Inflammatory macrophage (primary cell): Measurements from ENCODE around the gene DOCK1.
A peak's percentile ranks its signal among the peaks of the same experiment; 100 is the strongest.

Experiments used
- DNase-seq, 2 donors: peaks; one replicate each; pipeline ENCODE4 v3.0.0-alpha.2; 2020 to 2022

DOCK1 gene

DNA sequence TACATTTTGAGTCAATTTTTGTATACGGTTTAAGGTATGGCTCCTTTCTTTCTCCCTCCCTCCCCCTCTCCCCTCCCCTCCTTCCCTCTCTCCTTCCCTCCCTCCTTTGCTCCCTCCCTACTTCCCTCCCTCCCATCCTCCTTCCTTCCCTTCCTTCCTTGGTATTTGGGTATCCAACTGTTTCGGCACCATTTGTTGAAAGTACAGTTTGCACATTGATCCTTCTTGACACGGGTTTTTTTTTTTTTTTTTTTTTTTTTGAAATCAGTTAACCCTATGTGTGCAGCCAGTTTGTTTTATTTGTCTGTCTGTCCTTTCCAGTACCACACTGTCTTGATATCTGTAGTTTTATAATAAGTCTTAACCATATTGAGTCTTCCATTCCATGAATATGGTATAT, 331.0 kb downstream of the DOCK1 start:
- no peak for DNase-seq

DNA sequence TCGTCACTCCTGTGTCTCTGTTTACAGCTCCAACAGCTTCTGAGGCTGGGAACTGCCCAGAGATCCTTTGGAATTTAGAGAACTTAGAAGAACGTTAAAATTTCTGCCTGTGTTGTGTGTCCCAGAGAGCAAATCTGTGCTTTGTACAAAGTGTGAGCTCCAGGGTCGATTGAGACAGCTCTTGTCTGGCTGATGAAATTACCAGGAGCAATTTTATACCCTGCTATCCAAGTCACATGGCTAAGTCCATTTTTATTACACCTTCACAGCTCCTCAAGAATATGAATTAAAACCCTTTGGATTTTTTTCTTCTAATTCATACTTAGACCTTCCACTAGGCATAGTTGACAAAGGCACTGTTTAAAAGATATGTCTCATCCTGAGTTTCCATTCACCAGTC, 337.7 kb downstream of the DOCK1 start:
- no peak for DNase-seq

DNA sequence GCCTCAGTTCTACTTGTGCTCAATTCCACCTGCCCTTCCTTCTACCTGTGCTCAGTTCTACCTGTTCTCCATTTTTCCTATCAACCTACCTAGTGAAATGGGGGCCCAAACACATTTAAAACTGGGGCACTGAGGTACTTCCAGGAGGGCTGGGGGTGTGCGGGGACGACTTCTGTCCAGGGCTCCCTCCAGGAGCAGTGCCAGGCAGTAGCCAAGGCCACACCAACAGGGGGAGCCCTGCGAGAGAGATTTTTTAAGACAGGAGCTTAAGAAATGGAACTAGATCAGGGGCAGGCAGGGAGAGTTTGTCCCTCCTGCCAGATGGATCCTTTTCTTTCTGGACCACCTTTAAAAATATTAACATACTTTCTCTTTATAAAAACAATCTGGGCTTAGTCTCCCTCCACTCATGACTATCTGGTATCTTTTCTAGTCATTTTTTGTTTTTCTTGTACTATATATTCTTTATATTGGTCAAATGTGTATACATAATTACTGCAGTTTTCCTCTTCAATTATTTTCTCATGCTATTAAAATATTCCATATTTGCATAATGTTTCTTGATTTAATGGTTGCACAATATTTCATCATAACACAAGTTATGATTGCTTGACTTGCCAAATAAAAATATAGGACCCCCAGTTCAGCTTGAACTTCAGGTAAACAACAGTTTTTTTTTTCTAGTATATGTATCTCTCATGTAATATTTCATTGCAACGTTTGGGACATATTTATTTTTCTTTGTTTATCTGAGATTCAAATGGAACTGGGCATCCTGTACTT, 338.5 kb downstream of the DOCK1 start:
- DNase-seq: peak; percentile 34 to 35

DNA sequence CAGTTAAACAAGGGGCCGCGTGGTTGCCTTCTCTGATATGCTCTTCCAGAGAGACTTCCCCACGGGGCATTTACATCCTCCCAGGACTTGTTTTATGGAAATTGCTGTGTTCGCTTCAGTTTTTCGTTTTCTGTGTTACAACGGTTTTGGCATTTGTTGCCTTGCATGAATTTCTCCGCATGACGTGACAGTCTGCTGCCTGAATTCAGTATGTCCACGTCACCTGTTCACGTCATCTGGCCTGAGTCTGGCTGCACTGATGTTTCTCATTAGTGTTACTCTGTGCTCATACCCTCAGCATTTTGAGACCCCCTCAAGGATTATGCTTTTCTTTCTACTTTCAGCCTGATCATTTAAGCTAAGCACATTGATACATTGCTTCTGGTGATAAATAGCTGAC, 340.2 kb downstream of the DOCK1 start:
- DNase-seq: no peak

DNA sequence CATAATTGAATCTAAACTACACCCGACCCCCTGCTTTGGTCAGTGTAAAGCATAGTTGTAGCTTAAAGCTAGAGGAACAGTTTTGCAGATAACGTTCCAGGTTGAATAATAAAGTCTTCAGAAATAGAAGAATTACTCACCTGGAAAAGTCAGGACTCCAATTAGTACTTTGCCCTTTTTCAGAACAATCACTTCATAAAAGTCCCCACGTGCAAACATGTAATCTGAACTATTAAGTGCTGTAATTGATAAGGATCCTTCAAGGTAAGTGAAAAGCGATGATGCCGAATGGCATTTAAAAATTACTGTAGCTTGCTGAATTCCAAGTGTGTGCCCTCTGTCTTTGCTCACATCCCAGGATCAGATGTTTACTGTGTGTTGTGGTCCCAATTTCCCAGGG, 344.8 kb downstream of the DOCK1 start:
- DNase-seq: no peak

DNA sequence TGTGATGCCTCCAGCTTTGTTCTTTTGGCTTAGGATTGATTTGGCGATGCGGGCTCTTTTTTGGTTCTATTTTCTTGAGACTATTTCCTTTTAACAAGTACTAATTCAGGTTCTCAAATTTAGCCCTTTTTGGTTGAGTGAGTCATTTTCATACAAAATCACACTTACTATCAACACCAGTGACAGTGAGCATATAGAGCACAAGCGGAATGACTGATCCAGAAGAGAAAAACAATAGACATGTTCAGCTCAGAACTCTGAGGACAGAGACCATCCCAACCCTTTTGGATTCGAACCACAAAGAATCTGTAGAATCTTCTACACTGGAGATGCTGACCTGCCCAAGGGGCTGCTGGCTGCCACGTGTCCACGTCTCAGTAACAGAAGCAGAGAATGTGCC, 347.6 kb downstream of the DOCK1 start:
- DNase-seq: no peak

DNA sequence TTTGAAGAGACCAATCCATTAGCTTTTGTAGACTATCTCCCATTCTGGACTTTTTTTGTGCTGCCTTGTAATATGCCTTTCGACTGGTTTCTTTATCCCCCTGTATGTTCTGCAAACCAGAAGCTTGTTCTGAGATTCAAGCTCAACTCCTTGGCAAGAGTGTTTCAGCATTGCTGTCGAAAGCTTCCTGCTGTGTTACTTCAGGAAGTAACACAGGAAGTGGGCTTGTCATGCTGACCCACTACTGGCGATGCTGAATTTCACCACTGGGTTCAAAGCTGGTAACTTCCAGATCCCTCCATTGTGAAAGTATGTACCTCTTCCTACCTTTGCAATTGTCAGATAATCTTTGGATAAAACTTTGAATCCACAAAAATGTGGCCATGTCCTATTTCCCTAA, 349.0 kb downstream of the DOCK1 start:
- DNase-seq: peak; percentile 54 to 61

DNA sequence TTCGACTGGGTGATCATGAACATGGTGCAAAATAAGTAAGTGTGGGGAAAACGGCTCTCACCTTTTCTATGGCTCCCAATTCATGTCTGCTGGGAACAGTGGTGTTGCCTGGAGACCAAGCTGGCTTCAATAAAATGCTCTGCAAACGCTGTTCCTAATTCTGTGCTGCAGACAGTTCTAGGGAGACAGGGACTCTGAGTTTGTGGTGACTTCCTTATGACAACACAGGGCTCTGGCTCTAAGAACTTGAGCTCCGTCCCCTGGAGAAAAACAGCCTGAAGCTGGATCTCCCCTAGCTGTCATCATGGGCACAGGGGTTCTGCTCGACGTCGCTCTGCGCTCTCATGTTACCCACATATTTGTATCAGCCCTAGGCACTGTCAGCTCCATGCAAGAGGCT, 352.2 kb downstream of the DOCK1 start:
- DNase-seq: no peak

DNA sequence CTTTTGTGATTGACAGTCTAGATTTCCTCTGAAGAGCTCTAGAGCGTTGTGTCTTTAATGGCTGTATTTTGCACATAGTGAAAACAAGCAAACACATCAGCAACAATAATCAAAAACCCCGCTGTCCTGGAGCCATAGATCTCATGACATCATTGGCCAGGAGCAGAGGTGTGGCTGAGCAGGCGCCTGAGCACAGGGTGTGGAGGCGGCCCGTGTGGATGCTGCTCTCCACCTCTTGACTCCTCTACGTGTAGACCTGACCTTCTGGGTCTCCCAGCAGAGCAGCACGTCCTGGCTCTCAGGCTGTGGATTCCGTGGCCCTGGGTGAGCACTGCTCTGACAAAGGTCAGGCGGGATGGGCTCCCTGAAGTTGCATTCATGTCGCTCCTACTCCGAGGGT, 354.1 kb downstream of the DOCK1 start:
- no peak for DNase-seq

DNA sequence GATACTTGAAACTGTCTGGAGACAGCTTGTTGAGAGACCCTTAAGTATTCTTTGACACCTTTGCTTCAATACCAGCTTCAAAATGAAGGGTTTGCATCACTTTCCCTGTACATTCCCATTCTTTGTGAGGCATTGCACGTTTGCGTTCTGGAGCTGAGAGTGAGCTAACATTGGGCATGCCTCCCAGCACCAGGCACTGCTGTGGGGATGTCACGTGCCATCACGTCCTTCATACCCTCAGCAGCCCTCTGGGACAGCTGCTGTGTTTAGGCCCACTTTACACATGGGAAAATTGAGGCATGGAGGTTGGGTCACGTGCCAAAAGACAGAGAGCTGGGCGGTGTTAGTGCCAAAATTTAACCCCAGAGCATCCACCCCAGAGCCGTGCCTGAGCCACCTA, 357.4 kb downstream of the DOCK1 start:
- no peak for DNase-seq

DNA sequence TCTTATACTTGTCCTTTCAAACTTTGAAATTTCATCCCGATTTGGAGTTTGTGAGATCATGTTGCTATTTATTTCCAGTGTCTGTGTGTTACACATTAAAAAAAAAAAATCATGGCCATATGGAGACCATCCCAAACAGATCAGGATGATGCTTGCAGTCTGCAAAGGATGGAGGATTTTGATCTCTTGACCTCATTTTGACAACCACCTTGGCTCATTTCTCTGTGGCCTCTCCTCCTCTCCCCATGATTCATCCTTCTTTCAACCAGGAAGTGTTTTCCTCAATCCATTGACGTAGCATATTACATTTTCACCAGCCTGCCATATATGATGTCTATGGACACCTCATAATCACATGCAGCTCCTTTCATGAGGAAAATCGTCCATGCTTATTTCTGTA, 360.1 kb downstream of the DOCK1 start:
- DNase-seq: no peak

DNA sequence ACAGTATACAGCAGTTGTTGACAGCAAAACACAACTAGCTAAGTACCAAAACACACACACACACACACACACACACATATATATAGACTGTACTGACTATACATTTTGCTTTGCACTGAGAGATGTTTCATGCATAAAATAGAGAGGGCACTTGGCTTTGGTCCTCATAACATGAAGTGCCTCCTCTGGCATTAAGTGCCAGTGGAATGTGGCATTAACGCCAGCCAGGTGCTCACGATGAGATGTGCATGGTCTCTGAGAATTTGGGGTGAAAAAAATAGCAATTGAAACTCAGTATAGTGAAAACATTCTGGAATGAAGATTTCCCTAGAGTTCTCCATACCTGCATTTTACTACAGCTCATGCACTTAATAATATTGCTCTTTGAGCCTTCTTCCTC, 361.2 kb downstream of the DOCK1 start:
- DNase-seq: no peak

DNA sequence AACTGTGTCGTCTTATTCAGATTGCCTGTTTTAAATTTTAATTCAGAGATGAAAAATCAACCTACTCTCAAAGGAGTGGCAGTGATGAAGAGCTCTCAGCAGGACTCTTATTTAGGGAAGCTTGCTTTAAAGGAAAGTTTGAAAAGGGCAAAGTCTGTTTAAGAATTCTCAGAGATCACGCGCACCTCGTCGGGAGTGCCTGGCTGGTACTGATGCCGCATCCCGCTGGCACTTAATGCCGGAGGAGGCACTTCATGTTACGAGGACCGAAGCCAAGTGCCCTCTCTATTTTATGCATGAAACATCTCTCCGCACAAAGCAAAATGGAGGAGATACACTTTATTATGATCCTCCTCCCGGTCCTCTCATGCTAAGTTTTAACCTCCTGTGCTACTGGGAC, 362.2 kb downstream of the DOCK1 start:
- DNase-seq: no peak

DNA sequence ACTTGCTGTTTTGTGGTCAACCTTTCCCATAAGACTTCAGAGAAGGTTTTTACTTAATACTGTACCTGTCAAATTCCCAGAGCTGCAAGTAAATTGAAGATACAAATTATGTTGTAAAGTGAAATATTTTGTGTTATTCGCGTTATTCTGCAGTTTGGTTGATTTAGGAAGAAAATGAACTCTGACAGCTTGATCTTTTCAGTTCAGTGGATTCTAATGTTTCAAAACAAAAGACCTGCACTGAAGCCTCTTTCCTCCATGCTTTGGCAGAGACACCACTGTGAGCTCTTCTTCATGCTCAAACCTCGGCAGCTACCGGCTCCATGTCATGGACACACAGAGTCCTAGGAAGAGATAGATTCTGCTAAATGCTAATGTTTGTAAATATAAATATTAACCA, 366.8 kb downstream of the DOCK1 start:
- no peak for DNase-seq

DNA sequence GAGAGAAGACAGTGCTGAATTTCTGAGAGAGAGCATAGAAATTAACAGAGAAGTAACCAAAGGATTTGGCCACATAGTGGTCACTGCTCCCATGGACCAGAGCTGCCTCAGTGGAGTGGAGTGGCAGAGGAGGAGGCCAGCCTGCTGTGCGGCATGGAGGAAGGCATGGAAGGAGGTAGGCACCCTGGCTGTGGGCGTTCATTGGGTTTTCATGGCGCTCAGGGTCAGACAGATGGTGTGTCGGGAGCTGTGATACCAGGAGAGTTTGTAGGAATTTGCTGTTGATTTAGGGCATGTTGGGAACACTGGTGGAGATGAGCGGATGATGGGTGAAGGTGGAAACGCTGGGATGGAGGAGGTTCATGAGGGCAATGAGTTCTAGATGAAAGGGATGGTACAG, 370.0 kb downstream of the DOCK1 start:
- no peak for DNase-seq

DNA sequence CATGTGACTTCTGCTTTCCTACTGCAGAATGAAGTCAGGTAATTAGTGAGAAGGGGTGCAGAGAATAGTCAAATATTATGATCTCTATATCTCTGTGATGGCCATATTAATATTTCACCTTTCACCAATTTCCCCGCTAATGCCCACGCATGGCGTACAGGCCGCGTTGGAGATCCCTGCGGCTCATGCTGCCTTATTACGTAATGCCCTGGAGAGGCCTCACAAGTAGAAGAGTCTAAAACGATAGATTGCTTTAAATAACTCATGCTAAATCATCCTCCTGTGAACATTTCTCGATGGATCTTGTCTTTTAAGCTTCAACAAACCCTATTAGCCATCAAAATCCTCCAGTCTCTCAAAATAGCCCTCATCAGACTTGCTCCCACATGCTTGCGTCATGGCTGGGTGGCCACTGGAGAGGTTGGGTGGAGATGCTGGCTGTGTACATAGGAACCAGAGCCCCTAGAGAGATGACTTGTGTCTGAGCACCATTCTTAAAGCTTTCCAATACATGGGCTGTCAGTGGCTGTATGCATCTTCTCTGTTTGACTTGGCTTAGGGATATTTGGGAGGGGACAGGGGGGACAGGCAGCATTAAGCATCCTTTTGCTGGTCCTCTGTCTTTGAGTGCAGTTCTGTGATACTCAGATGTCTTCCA, 370.7 kb downstream of the DOCK1 start:
- no peak for DNase-seq

DNA sequence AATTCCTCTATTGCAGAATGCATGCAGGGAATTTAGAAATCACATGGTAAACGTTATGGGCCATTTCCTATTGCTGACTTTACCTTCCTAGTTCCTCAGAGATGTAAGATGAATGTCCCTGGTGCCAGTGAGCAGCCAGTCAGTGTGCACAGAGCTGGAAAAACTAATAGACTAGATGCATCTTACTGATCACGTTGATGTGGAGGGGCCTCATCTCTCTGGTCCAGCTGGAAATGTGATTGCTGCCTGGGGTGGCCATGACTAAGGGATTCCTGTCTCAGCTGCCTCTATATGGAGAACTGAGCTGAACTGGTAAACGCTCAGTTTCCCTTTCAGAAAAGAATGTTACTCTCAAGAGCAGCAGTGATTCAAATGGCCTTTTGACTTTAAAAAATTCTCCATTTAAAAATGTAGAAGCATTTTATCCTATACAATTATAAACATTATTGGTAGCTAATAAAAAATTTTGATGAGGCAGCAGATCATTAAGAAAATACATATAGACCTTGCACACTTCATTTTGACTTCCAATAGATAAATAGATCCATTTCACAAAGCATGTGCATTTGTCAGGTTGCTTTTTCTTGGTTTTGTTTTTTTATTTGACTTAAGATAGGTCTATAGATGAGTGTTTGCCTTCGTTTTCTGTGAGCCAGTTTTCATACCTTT, 371.7 kb downstream of the DOCK1 start:
- no peak for DNase-seq

DNA sequence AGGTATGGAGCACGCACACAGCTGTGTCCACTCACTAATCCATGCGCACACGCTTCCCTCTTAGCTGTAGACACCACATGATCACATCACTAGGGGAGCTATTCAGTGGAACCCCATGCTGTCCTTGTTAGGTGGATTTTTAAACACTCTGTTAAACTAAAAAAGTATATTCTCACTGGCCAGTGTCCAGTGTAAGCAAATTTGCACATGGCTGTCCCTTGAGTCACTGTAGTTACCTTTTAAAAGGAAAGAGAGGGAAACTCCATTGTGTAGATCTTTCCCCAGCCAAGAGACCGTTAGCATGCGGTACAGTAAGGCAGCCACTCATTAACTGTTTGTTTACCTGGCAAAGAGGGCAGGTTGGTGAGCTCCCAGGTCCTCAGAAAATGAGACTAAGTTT, 372.8 kb downstream of the DOCK1 start:
- DNase-seq: no peak

DNA sequence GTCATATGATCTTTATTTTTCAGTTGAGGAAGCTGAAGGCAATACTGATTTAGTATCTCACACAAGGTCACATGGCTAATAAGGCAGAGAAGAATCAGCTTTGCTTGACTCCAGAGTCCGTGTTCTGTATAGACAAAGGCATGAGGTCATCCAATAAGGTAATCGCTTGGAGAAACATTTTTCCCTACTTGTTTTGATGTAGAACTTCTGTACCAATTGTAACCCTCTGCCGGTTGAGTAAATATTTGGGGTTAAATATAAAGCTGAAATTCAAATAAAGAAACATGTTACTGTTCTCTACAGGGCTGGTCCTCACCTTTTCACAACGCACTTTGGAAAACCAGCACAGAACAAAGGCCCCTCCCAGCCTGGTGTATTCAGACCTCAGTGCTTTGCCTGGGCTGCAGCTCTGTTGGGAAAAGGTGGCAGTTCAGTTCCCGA, 374.1 kb downstream of the DOCK1 start:
- DNase-seq: no peak

DNA sequence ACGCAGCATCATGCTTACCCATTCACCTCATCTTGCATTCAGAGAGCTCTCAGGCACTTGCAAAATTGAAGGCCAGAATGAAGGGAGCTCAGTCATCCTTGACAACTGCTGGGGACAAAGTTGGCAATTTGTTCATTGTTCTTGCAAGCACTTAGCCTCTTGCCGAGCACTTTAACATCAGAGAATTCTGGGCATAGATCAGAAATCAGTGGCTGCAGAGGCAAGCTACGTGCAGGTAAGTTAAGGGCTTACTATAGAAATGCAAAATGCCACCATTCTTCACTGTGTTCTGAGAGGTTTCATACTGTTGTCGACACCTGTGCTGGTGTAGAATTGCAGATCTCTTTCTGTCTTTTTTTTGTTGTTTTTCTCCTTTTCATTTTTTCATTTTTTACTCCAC, 375.2 kb downstream of the DOCK1 start:
- DNase-seq: no peak

DNA sequence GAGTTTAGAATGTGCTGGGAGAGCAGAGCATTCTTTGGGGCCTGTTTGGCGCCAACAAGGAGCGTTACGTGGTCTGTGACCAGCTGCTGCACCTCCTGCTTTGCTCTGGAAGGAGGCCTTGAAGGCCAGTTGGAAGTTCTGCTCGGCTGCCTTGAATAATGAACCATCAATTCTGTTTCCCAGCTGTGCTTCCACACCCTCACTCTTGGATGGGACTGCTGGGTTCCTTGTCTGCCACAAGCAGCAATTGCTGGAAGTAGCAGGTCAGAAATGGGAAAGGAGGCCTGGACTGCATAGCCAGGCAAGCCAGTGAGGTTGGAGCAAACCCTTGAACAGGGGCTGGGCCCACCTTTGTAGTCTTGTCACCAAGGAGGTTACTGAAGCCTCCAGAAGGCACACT, 377.8 kb downstream of the DOCK1 start:
- no peak for DNase-seq

DNA sequence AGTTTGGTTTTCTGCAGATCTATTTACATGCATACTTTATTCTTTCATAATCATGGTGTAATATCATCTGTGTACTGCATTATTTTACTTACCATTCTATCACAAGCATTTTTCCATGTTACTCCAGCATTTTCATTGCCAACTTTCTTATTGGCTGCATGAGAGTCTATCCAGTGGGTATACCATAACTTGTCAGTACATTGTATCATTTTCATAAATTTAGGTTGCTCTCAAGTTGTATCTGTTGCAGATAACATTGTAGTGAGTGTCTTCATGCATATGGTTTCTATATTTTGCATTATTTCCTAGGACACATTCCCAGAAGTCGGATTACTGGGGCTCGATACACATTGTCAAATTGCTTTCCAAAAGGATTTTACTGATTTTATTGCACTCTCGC, 378.3 kb downstream of the DOCK1 start:
- DNase-seq: no peak

DNA sequence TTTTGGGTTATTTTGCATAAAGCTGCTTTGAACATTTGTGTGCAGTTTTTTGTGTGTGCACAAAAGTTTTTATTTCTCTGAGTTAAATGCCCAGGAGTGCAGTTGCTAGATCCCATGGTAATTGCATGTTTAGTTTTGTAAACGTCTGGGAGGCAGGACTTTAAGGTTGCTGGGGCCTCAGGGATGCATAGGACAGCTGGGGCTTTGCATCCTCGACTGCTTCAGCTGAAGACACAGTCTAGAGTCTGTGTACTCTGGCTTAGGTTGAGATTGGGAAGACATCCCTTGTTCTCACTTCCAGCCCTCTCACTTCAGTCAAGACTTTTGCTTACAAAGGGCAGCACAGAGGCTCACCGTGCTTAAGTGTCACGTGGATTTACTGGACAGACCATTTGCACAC, 385.6 kb downstream of the DOCK1 start:
- no peak for DNase-seq

DNA sequence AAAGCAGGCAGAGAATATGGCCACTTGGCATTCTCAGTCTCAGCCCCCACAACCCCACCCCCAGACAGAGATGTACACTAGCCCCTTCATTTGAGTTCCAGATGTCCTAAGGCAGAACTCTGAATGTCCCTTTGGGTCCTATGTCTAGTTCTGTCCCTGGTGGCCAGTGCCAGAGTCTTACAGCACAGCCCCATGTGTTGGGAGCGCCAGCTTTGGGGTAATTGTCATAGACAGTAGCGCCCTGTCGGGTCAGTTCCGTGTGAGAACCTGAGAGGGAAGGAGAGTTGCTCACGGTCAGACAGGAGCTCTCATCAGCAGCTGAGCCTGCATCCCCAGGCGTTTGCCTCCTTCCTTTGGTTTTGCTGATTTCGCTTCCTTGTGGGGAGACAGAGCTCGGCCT, 386.1 kb downstream of the DOCK1 start:
- no peak for DNase-seq
